ENCODE measurements around the gene U2AF1L4. TPM values are rescaled to one million over a fixed set of nuclear protein-coding genes. Genes with fewer than 3 reads are reported as not detected.

Gene U2AF1L4
- total and polyA plus RNA-seq, 2 donors (not counting 3 experiments of a cell fraction or from before 2014, with no cell fraction given): 5.6 to 13.5 TPM

GRCh38 chr19:35793381-35794165 lies 48.4 kb upstream of the U2AF1L4 start:
- BruUV-seq (replicated peaks): no TSS peak
- H3K4me1 ChIP-seq (ENCODE audit: control insufficient read depth, extremely low read depth, insufficient read depth, low read length): no peaks in the 10 kb centered on the region
- FAIRE-seq: no peak
- H3K27me3 ChIP-seq (ENCODE audit: control insufficient read depth in 2 of 2, insufficient read depth in 2 of 2, low read length in 2 of 2): peaks cover 11 to 22% of the 10 kb centered on the region in 2 experiments
- H3K9ac ChIP-seq (replicated peaks; ENCODE audit: extremely low read depth, insufficient read depth, low read length): no peak overlapping the region
- H4K20me1 ChIP-seq (replicated peaks; ENCODE audit: control insufficient read depth, extremely low read depth, insufficient read depth, low read length): no peaks in the 10 kb centered on the region
- TF ChIP-seq FOS (IDR thresholded peaks at IDR 0.05; ENCODE audit: borderline replicate concordance, insufficient read depth, low read length) (no peak), JUN (IDR thresholded peaks at IDR 0.05; ENCODE audit: borderline replicate concordance, insufficient read depth, insufficient read length, low read depth) (no peak), MYC (IDR thresholded peaks at IDR 0.05; ENCODE audit: low read depth, low read length) (no peak), GATA2 (IDR thresholded peaks at IDR 0.05; ENCODE audit: insufficient read depth, insufficient read length, low read depth, low read length) (no peak), POLR2AphosphoS5 (IDR thresholded peaks at IDR 0.05; ENCODE audit: insufficient read depth, low read depth, low read length) (no peak), EZH2 (IDR thresholded peaks at IDR 0.05; ENCODE audit: borderline replicate concordance, low read depth, low read length, severe bottlenecking) (no peak)
- DNase-seq (ENCODE audit: low read depth, low spot score): no peak
- H3K4me3 ChIP-seq (replicated peaks in 1 of 3; ENCODE audit: insufficient read depth in 1 of 3, low read depth in 1 of 3, low read length in 3 of 3): no peak overlapping the region
- H3K4me2 ChIP-seq (ENCODE audit: insufficient read depth, low read length): no peak overlapping the region
- H3K79me2 ChIP-seq (ENCODE audit: control insufficient read depth, insufficient read depth, low read length): no peaks in the 10 kb centered on the region
- no peaks in the 10 kb centered on the region for H3K36me3 ChIP-seq (ENCODE audit: control insufficient read depth in 2 of 2, extremely low read depth in 1 of 2, insufficient read depth in 2 of 2, low read length in 2 of 2)
- H3K9me3 ChIP-seq (replicated peaks; ENCODE audit: control insufficient read depth, insufficient read depth, low read length): no peaks in the 10 kb centered on the region
- intact Hi-C loops (cut with micrococcal nuclease) (no loop called here), dilution Hi-C loops (cut with MboI; ENCODE audit: extremely low pct_ligation_motif_present, low sequenced_read_pairs) (no loop called here)
- ChIA-PET POLR2A (interaction anchor here (0.6 kb wide), 1 partner anchor 136 kb away, joined by 6 read pairs; no protein-coding TSS in a partner anchor), CTCF (interaction anchor here (0.6 kb wide), 1 partner anchor 17 kb away, joined by 3 read pairs; no protein-coding TSS in a partner anchor)
- no peak overlapping the region for H3K27ac ChIP-seq (ENCODE audit: insufficient read depth, low read depth, low read length)
- H2AFZ ChIP-seq (ENCODE audit: low read depth, low read length): no peak overlapping the region
- no peaks in the 10 kb centered on the region for H3K9me1 ChIP-seq (replicated peaks; ENCODE audit: control insufficient read depth, extremely low read depth, insufficient read depth, low read length)

- no peak for DNase-seq (ENCODE audit: low read depth, low spot score)
- H3K9me3 ChIP-seq (replicated peaks; ENCODE audit: control insufficient read depth, insufficient read depth, low read length): no peaks in the 10 kb centered on the region
- no peaks in the 10 kb centered on the region for H3K4me1 ChIP-seq (ENCODE audit: control insufficient read depth, extremely low read depth, insufficient read depth, low read length)
- no peaks in the 10 kb centered on the region for H3K79me2 ChIP-seq (ENCODE audit: control insufficient read depth, insufficient read depth, low read length)
- H3K36me3 ChIP-seq (ENCODE audit: control insufficient read depth in 2 of 2, extremely low read depth in 1 of 2, insufficient read depth in 2 of 2, low read length in 2 of 2): no peaks in the 10 kb centered on the region
- TF ChIP-seq GATA2 (IDR thresholded peaks at IDR 0.05; ENCODE audit: insufficient read depth, insufficient read length, low read depth, low read length) (no peak), POLR2AphosphoS5 (IDR thresholded peaks at IDR 0.05; ENCODE audit: insufficient read depth, low read depth, low read length) (no peak), MYC (IDR thresholded peaks at IDR 0.05; ENCODE audit: low read depth, low read length) (no peak), FOS (IDR thresholded peaks at IDR 0.05; ENCODE audit: borderline replicate concordance, insufficient read depth, low read length) (no peak), JUN (IDR thresholded peaks at IDR 0.05; ENCODE audit: borderline replicate concordance, insufficient read depth, insufficient read length, low read depth) (no peak), MAX (IDR thresholded peaks at IDR 0.05; ENCODE audit: insufficient read depth, insufficient read length) (no peak), POLR2A (IDR thresholded peaks at IDR 0.05; ENCODE audit: low read depth, low read length) (no peak), CTCF (IDR thresholded peaks at IDR 0.05; ENCODE audit: extremely low read depth in 1 of 2, insufficient read depth in 1 of 2, low read depth in 1 of 2, low read length in 2 of 2) (no peak), EZH2 (IDR thresholded peaks at IDR 0.05; ENCODE audit: borderline replicate concordance, low read depth, low read length, severe bottlenecking) (no peak)
- peaks cover 11 to 20% of the 10 kb centered on the region in 2 experiments for H3K27me3 ChIP-seq (ENCODE audit: control insufficient read depth in 2 of 2, insufficient read depth in 2 of 2, low read length in 2 of 2)
- H3K4me3 ChIP-seq (replicated peaks in 1 of 3; ENCODE audit: insufficient read depth in 1 of 3, low read depth in 1 of 3, low read length in 3 of 3): no peak overlapping the region
- H3K27ac ChIP-seq (ENCODE audit: insufficient read depth, low read depth, low read length): no peak overlapping the region
- intact Hi-C loops (cut with micrococcal nuclease): no loop called here
- H2AFZ ChIP-seq (ENCODE audit: low read depth, low read length): no peak overlapping the region
- ChIA-PET POLR2A (no interaction called here), CTCF (no interaction called here)
- H3K9me1 ChIP-seq (replicated peaks; ENCODE audit: control insufficient read depth, extremely low read depth, insufficient read depth, low read length): no peaks in the 10 kb centered on the region
- no peak overlapping the region for H3K9ac ChIP-seq (replicated peaks; ENCODE audit: extremely low read depth, insufficient read depth, low read length)
- no peak overlapping the region for H3K4me2 ChIP-seq (ENCODE audit: insufficient read depth, low read length)
- dilution Hi-C loops (cut with MboI; ENCODE audit: extremely low pct_ligation_motif_present, low sequenced_read_pairs): no loop called here
- BruUV-seq (replicated peaks): no TSS peak
- FAIRE-seq: no peak
- H4K20me1 ChIP-seq (replicated peaks; ENCODE audit: control insufficient read depth, extremely low read depth, insufficient read depth, low read length): no peaks in the 10 kb centered on the region
Measured at GRCh38 chr19:35792888-35793287, 47.7 kb upstream of the U2AF1L4 start.
